PC-9 (cell line): ENCODE data around the gene CDK11A. TPM values are rescaled to one million over a fixed set of nuclear protein-coding genes. Genes with fewer than 3 reads are reported as not detected.
"Not testable (repeated sequence)": the region's sequence is repeated elsewhere in the genome, so short reads cannot be mapped to it uniquely, and the experiment has no call there.

ENCODE experiments used
- BruUV-seq: library from RNA; stranded (reverse); fragments of 400-500 nt; replicated peaks from 2 replicates; lab custom pipeline; 2021; lab: Mats Ljungman, UMichigan
- CTCF ChIA-PET: fragments of 300-600 bp; sonication (Branson Sonifier 250); formaldehyde crosslinking; loops from one replicate; lab custom pipeline; 2022; ENCODE audit warnings: antibody characterized with exemption; lab: Charles Lee
- POLR2A ChIA-PET: fragments of 300-600 bp; sonication (Branson Sonifier 250); formaldehyde crosslinking; loops from one replicate; lab custom pipeline; 2022; ENCODE audit warnings: antibody characterized with exemption; ENCODE audit not compliant: unreplicated experiment; lab: Charles Lee
- DNase-seq, 2 experiments: peaks; one replicate each; pipeline versions ENCODE4 v3.0.0 to v3.0.0-alpha.2; 2015 to 2022; ENCODE audit warnings: mixed read lengths in 1 of 2
- H2AFZ ChIP-seq: fragments of 200-600 bp; sonication (generic); 2 replicates; pipeline ENCODE4 v1.8.1; 2017; ENCODE audit warnings: antibody characterized with exemption
- H3F3A ChIP-seq: fragments of 200-600 bp; sonication (generic); 2 replicates; pipeline ENCODE4 v1.8.1; 2017; ENCODE audit warnings: antibody characterized with exemption, mild to moderate bottlenecking, low read depth; ENCODE audit not compliant: insufficient read depth
- H3K27ac ChIP-seq: fragments of 200-600 bp; sonication (generic); 2 replicates; pipeline ENCODE4 v1.6.1; 2016; ENCODE audit warnings: mixed run types
- H3K27me3 ChIP-seq: fragments of 200-600 bp; sonication (generic); 2 replicates; pipeline ENCODE4 v1.6.1; 2016; ENCODE audit warnings: low read depth, mixed run types; ENCODE audit not compliant: insufficient read depth
- H3K36me3 ChIP-seq: fragments of 200-600 bp; sonication (generic); 2 replicates; pipeline ENCODE4 v1.6.1; 2016; ENCODE audit warnings: low read depth, mixed run types
- H3K4me1 ChIP-seq: fragments of 200-600 bp; sonication (generic); replicated peaks from 2 replicates; pipeline ENCODE4 v1.6.1; 2016; ENCODE audit warnings: mixed run types; ENCODE audit not compliant: insufficient read depth
- H3K4me2 ChIP-seq: fragments of 200-600 bp; sonication (generic); 2 replicates; pipeline ENCODE4 v1.6.1; 2017; ENCODE audit warnings: mixed run types
- H3K4me3 ChIP-seq: fragments of 200-600 bp; sonication (generic); 2 replicates; pipeline ENCODE4 v1.6.1; 2016; ENCODE audit warnings: mixed run types
- H3K79me2 ChIP-seq: fragments of 200-600 bp; sonication (generic); 2 replicates; pipeline ENCODE4 v1.6.1; 2017; ENCODE audit warnings: low read depth, mixed run types
- H3K9me2 ChIP-seq: fragments of 200-600 bp; sonication (generic); 2 replicates; pipeline ENCODE4 v1.8.1; 2017; ENCODE audit warnings: mild to moderate bottlenecking; ENCODE audit not compliant: insufficient read depth
- H3K9me3 ChIP-seq: fragments of 200-600 bp; sonication (generic); 2 replicates; pipeline ENCODE4 v1.8.1; 2016; ENCODE audit warnings: low read depth; ENCODE audit not compliant: insufficient read depth
- H4K20me1 ChIP-seq: fragments of 200-600 bp; sonication (generic); 2 replicates; pipeline ENCODE4 v1.8.1; 2017; ENCODE audit not compliant: insufficient read depth
- intact Hi-C: fragments of 100-400 bp; cut with micrococcal nuclease; formaldehyde crosslinking; loops from one replicate; pipeline ENCODE4 v1.10.0; 2022; ENCODE audit not compliant: unreplicated experiment
- total RNA-seq: library from RNA; stranded (reverse); gene quantifications from 2 replicates; pipeline ENCODE4 v1.2.3, GENCODE V29; 2021

CDK11A gene
- total RNA-seq, 1 experiment from 2014 or later, result 42.2 TPM

GRCh38 chr1:1699061-1699460 lies 25.1 kb downstream of the CDK11A start:
- POLR2A ChIA-PET, H3K4me2 ChIP-seq, H2AFZ ChIP-seq, H4K20me1 ChIP-seq, H3K4me1 ChIP-seq, CTCF ChIA-PET, H3K27me3 ChIP-seq, H3K36me3 ChIP-seq, intact Hi-C loops, BruUV-seq, H3K4me3 ChIP-seq, DNase-seq, H3K9me2 ChIP-seq, H3F3A ChIP-seq, H3K9me3 ChIP-seq, H3K27ac ChIP-seq, H3K79me2 ChIP-seq: not testable (repeated sequence)

- CTCF ChIA-PET, intact Hi-C loops, POLR2A ChIA-PET, H2AFZ ChIP-seq, H4K20me1 ChIP-seq, H3K27ac ChIP-seq, BruUV-seq, H3K9me2 ChIP-seq, H3K4me1 ChIP-seq, H3K4me2 ChIP-seq, H3K36me3 ChIP-seq, H3K27me3 ChIP-seq, DNase-seq, H3K9me3 ChIP-seq, H3K79me2 ChIP-seq, H3K4me3 ChIP-seq, H3F3A ChIP-seq: not testable (repeated sequence)
These were observed 26.6 kb downstream of the CDK11A start for GRCh38 chr1:1697358-1698183.

- H3K9me2 ChIP-seq, H3K27me3 ChIP-seq, H3F3A ChIP-seq, H3K79me2 ChIP-seq, H4K20me1 ChIP-seq, H3K9me3 ChIP-seq, H2AFZ ChIP-seq, H3K4me3 ChIP-seq, DNase-seq, CTCF ChIA-PET, H3K4me1 ChIP-seq, H3K27ac ChIP-seq, BruUV-seq, H3K4me2 ChIP-seq, H3K36me3 ChIP-seq, intact Hi-C loops: not testable (repeated sequence)
- POLR2A ChIA-PET, result interaction anchor here (0.7 kb wide), 1 partner anchor 392 kb away, joined by 5 read pairs; no protein-coding TSS in a partner anchor
These were observed 27.5 kb downstream of the CDK11A start for GRCh38 chr1:1696431-1697357.

GRCh38 chr1:1692714-1693647 lies 31.2 kb downstream of the CDK11A start, which contains the start of gene SLC35E2B:
TSS of gene SLC35E2B (minus strand) at chr1:1692795. CDS start at chr1:1676699, 16,096 bp downstream.
- BruUV-seq, POLR2A ChIA-PET, intact Hi-C loops: not testable (repeated sequence)

GRCh38 chr1:1692324-1692713 lies 31.8 kb downstream of the CDK11A start:
- peak overlapping the region; percentile 51; the same call in 1 of the 2 replicates for H3K4me3 ChIP-seq
- peak in 1 of 2 experiments; percentile 40 for DNase-seq
- H3K4me1 ChIP-seq, H3K36me3 ChIP-seq, H3F3A ChIP-seq, H3K9me2 ChIP-seq, H2AFZ ChIP-seq, H3K27me3 ChIP-seq, intact Hi-C loops, BruUV-seq, H3K9me3 ChIP-seq, CTCF ChIA-PET, POLR2A ChIA-PET, H4K20me1 ChIP-seq: not testable (repeated sequence)
- H3K79me2 ChIP-seq, result peaks cover 23% of the 10 kb centered on the region
- peak overlapping the region; percentile 79 for H3K27ac ChIP-seq
- H3K4me2 ChIP-seq, result peak overlapping the region; percentile 44; the same call in 1 of the 2 replicates

More at GRCh38 chr1:1692714-1693647, 31.2 kb downstream of the CDK11A start, which contains the start of gene SLC35E2B:
- H3F3A ChIP-seq, H3K4me1 ChIP-seq, H3K9me3 ChIP-seq, CTCF ChIA-PET, H3K27me3 ChIP-seq, H2AFZ ChIP-seq, H3K9me2 ChIP-seq, H3K36me3 ChIP-seq, H4K20me1 ChIP-seq: not testable (repeated sequence)
- Histone ChIP-seq H3K4me2 (peak within 1 kb of the TSS; percentile 74), H3K79me2 (peaks cover 16% of the 10 kb centered on the region), H3K27ac (peak within 1 kb of the TSS; percentile 79), H3K4me3 (peak within 1 kb of the TSS; percentile 51; the same call in 1 of the 2 replicates)
- peak; percentile 44 to 78 for DNase-seq

GRCh38 chr1:1691443-1691842 lies 32.7 kb downstream of the CDK11A start:
- H3K4me1 ChIP-seq, result peaks cover 12% of the 10 kb centered on the region
- H3K4me3 ChIP-seq, result peak overlapping the region; percentile 50; the same call in 1 of the 2 replicates
- intact Hi-C loops, H3K27me3 ChIP-seq, H2AFZ ChIP-seq, DNase-seq, CTCF ChIA-PET, H3K9me2 ChIP-seq, POLR2A ChIA-PET, H4K20me1 ChIP-seq, H3K36me3 ChIP-seq, H3K27ac ChIP-seq, H3K9me3 ChIP-seq: not testable (repeated sequence)
- peak overlapping the region; percentile 74 for H3K4me2 ChIP-seq
- peaks cover 27% of the 10 kb centered on the region for H3K79me2 ChIP-seq
- peaks cover 14% of the 10 kb centered on the region for H3F3A ChIP-seq
- BruUV-seq, result TSS peak; percentile 54
